Breast epithelium (tissue), 3 donors: ENCODE data around the gene SLC25A42.

Experiments
- CTCF ChIP-seq, 3 donors: fragments of 450-650 bp; IDR thresholded peaks; one replicate each; pipeline ENCODE4 v1.5.1; 2016 to 2017; ENCODE audit warnings: antibody characterized with exemption in 3 of 3, mild to moderate bottlenecking in 3 of 3, moderate library complexity in 3 of 3
- POLR2A ChIP-seq: fragments of 450-650 bp; IDR thresholded peaks from one replicate; pipeline ENCODE4 v1.6.1; 2016; ENCODE audit warnings: antibody characterized with exemption, mild to moderate bottlenecking, moderate library complexity

- TF ChIP-seq POLR2A = no peak
- TF ChIP-seq CTCF (IDR thresholded peaks at IDR 0.05) = no peak
These were observed 36.6 kb upstream of the SLC25A42 start for GRCh38 chr19:19027228-19027627.
